GM23338 (cell line): ENCODE measurements around the gene GDA. TPM values are rescaled to one million over a fixed set of nuclear protein-coding genes. Genes with fewer than 3 reads are reported as not detected.

Source experiments
- ATAC-seq: fragments of 200-7000 bp; cut with Tn5 transposase; 3 replicates; pipeline ENCODE4 v1.9.1; 2020
- DNase-seq: peaks from one replicate; pipeline ENCODE4 v3.0.0-alpha.2; 2015; ENCODE audit warnings: low spot score
- H2AFZ ChIP-seq: fragments of 200-600 bp; sonication (generic); 2 replicates; pipeline ENCODE4 v1.8.0; 2016; ENCODE audit warnings: antibody characterized with exemption, mild to moderate bottlenecking, moderate library complexity
- H3F3A ChIP-seq: fragments of 200-600 bp; sonication (generic); replicated peaks from 2 replicates; pipeline ENCODE4 v1.8.0; 2017; ENCODE audit warnings: antibody characterized with exemption, mixed run types, low read depth
- H3K27ac ChIP-seq: fragments of 200-600 bp; sonication (generic); 2 replicates; pipeline ENCODE4 v1.6.1; 2016; ENCODE audit warnings: low read depth
- H3K27me3 ChIP-seq: fragments of 200-600 bp; sonication (generic); 2 replicates; pipeline ENCODE4 v1.8.0; 2016; ENCODE audit warnings: mild to moderate bottlenecking, mixed run types, moderate library complexity; ENCODE audit not compliant: insufficient read depth
- H3K36me3 ChIP-seq: fragments of 200-600 bp; sonication (generic); 2 replicates; pipeline ENCODE4 v1.8.0; 2016; ENCODE audit warnings: mild to moderate bottlenecking; ENCODE audit not compliant: insufficient read depth
- H3K4me1 ChIP-seq: fragments of 200-600 bp; sonication (generic); 2 replicates; pipeline ENCODE4 v1.8.0; 2016; ENCODE audit warnings: mild to moderate bottlenecking, moderate library complexity; ENCODE audit not compliant: insufficient read depth
- H3K4me2 ChIP-seq: fragments of 200-600 bp; sonication (generic); 2 replicates; pipeline ENCODE4 v1.7.1; 2017; ENCODE audit warnings: mixed run types
- H3K4me3 ChIP-seq: fragments of 200-600 bp; sonication (generic); 2 replicates; pipeline ENCODE4 v1.6.1; 2016; ENCODE audit warnings: mixed run types
- H3K79me2 ChIP-seq: fragments of 200-600 bp; sonication (generic); replicated peaks from 2 replicates; pipeline ENCODE4 v1.8.0; 2017; ENCODE audit warnings: mild to moderate bottlenecking; ENCODE audit not compliant: insufficient read depth
- H3K9me2 ChIP-seq: fragments of 200-600 bp; sonication (generic); 2 replicates; pipeline ENCODE4 v1.8.0; 2017; ENCODE audit not compliant: insufficient read depth
- H4K20me1 ChIP-seq: fragments of 200-600 bp; sonication (generic); replicated peaks from 2 replicates; pipeline ENCODE4 v1.8.0; 2017; ENCODE audit warnings: mild to moderate bottlenecking; ENCODE audit not compliant: insufficient read depth
- H3K27ac Mint-ChIP-seq: 2 replicates; pipeline ENCODE4 v1.8.0; 2020; ENCODE audit warnings: inconsistent platforms, mild to moderate bottlenecking, moderate library complexity, mixed read lengths
- H3K27me3 Mint-ChIP-seq: 3 replicates; pipeline ENCODE4 v1.8.0; 2022; ENCODE audit warnings: low read depth, mild to moderate bottlenecking, moderate library complexity, mixed read lengths, inconsistent platforms; ENCODE audit not compliant: insufficient read depth, poor library complexity
- H3K36me3 Mint-ChIP-seq: 3 replicates; pipeline ENCODE4 v1.8.0; 2021; ENCODE audit warnings: low read depth, mild to moderate bottlenecking, inconsistent platforms, moderate library complexity, mixed read lengths
- H3K4me1 Mint-ChIP-seq: 3 replicates; pipeline ENCODE4 v1.8.0; 2020; ENCODE audit warnings: mild to moderate bottlenecking, inconsistent platforms, mixed read lengths
- H3K4me3 Mint-ChIP-seq: 3 replicates; pipeline ENCODE4 v1.8.0; 2021; ENCODE audit warnings: moderate library complexity, mild to moderate bottlenecking, inconsistent platforms, mixed read lengths
- H3K9me3 Mint-ChIP-seq: 3 replicates; pipeline ENCODE4 v1.8.0; 2020; ENCODE audit warnings: moderate library complexity, mild to moderate bottlenecking, inconsistent platforms, mixed read lengths
- CREB1 ChIP-seq: fragments of 250-450 bp; sonication (Bioruptor Pico); IDR thresholded peaks from 2 replicates; pipeline ENCODE4 v1.5.0; 2020; ENCODE audit warnings: low read depth, mild to moderate bottlenecking, moderate library complexity
- CTCF ChIP-seq, 2 experiments: fragments of 200-600 bp in 1 of 2; sonication (generic) in 1 of 2; conservative IDR thresholded peaks; 2 replicates each; pipeline versions ENCODE4 v1.5.1 to v1.6.1; 2016 to 2017; ENCODE audit warnings: antibody characterized with exemption in 2 of 2, low read depth in 2 of 2, mild to moderate bottlenecking in 2 of 2, moderate library complexity in 1 of 2
- ETS1 ChIP-seq: IDR thresholded peaks from 2 replicates; pipeline ENCODE4 v1.6.1; 2016; ENCODE audit warnings: antibody characterized with exemption
- EZH2 ChIP-seq: fragments of 200-600 bp; sonication (generic); IDR thresholded peaks from one replicate; pipeline ENCODE4 v1.8.0; 2017; ENCODE audit warnings: antibody characterized with exemption, mild to moderate bottlenecking, low read depth; ENCODE audit not compliant: unreplicated experiment
- EZH2phosphoT487 ChIP-seq: fragments of 200-600 bp; sonication (generic); IDR thresholded peaks from one replicate; pipeline ENCODE4 v1.8.1; 2018; ENCODE audit warnings: antibody characterized with exemption; ENCODE audit not compliant: unreplicated experiment
- JUNB ChIP-seq: IDR thresholded peaks from one replicate; pipeline ENCODE4 v1.6.1; 2016; ENCODE audit warnings: antibody characterized with exemption; ENCODE audit not compliant: unreplicated experiment
- NANOG ChIP-seq: IDR thresholded peaks from 2 replicates; pipeline ENCODE4 v1.6.1; 2016; ENCODE audit warnings: antibody characterized with exemption, borderline replicate concordance
- POLR2AphosphoS5 ChIP-seq: IDR thresholded peaks from 2 replicates; pipeline ENCODE4 v1.6.1; 2016; ENCODE audit warnings: antibody characterized with exemption, low read depth
- STAT1 ChIP-seq: IDR thresholded peaks from one replicate; pipeline ENCODE4 v1.6.1; 2016; ENCODE audit warnings: antibody characterized with exemption; ENCODE audit not compliant: unreplicated experiment
- ZNF114 ChIP-seq: fragments of 250-450 bp; sonication (Bioruptor Pico); IDR thresholded peaks from 2 replicates; pipeline ENCODE4 v1.5.0; 2020; ENCODE audit warnings: mild to moderate bottlenecking, moderate library complexity
- ZNF331 ChIP-seq: fragments of 250-450 bp; sonication (Bioruptor Pico); IDR thresholded peaks from 2 replicates; pipeline ENCODE4 v1.5.0; 2020; ENCODE audit warnings: low read depth, mild to moderate bottlenecking, moderate library complexity
- ZNF462 ChIP-seq: fragments of 250-450 bp; sonication (Bioruptor Pico); IDR thresholded peaks from 2 replicates; pipeline ENCODE4 v1.5.0; 2020; ENCODE audit warnings: mild to moderate bottlenecking, moderate library complexity
- polyA plus RNA-seq: library from polyadenylated mRNA; unstranded; fragments of >200 nt; fragmentation: Nextera tagmentation; extraction: Ambion mirVana; gene quantifications from 2 replicates; pipeline ENCODE4 v1.2.1, GENCODE V29; 2016
- total RNA-seq: library from RNA; depleted of rRNA; stranded (reverse); fragments of >200 nt; shearing (Covaris generic); gene quantifications from 2 replicates; pipeline ENCODE4 v1.2.3, GENCODE V29; 2014
- TF ChIP-seq, protein P1 (sequence below): IDR thresholded peaks from one replicate; pipeline ENCODE4 v1.6.1; 2018; ENCODE audit warnings: antibody characterized with exemption; ENCODE audit not compliant: unreplicated experiment

Gene GDA
- total and polyA plus RNA-seq, 2 experiments from 2014 or later, result 4.0 to 5.8 TPM

DNA sequence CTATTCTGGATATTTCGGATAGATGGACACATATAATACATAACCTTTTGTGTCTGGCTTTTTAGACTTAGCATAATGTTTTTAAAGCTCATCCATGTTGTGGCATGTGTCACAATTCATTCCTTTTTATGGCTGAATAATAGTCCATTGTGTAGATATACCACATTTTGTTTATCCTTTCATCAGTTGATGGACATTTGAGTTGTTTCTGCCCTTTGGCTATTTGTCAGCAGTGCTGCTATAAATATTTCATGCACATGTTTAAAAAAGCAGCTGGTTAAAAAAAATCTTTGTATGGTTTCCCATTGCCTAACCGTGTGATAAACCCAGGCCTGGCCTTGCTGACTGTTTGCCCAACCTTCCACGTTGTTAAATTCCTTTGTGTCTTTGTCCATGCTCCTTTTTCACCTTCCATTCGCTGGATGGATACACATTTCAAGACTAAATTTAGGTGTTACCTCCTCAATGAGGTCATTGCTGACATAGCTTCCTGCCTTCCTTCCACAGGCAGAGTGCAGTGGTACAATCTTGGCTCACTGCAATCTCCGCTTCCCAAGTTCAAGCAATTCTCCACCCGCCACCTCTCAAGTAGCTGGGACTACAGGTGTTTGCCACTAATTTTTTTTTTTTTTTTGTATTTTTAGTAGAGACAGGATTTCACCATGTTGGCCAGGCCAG is 11.3 kb downstream of the GDA start:
- H3K9me2 ChIP-seq, result 0 out of 2 replicates have a peak, but pooled peaks cover 3% of the 10 kb centered on the region
- ATAC-seq (no peak), DNase-seq (no peak)
- H3K79me2 ChIP-seq, result no peaks in the 10 kb centered on the region
- no peaks in the 10 kb centered on the region for H3K27me3 ChIP-seq
- no peaks in the 10 kb centered on the region; the same call in 1 of the 2 replicates for H3K36me3 ChIP-seq
- Mint-ChIP-seq H3K4me1 (no peaks in the 10 kb centered on the region), H3K9me3 (no peaks in the 10 kb centered on the region; the same call in 1 of the 3 replicates), H3K4me3 (no peak overlapping the region), H3K27me3 (no peaks in the 10 kb centered on the region), H3K36me3 (no peaks in the 10 kb centered on the region; the same call in 2 of the 3 replicates), H3K27ac (no peak overlapping the region)
- no peaks in the 10 kb centered on the region for H3F3A ChIP-seq
- no peak overlapping the region for H3K4me3 ChIP-seq
- no peak overlapping the region for H3K4me2 ChIP-seq
- H2AFZ ChIP-seq, result no peak overlapping the region
- no peak overlapping the region for H3K27ac ChIP-seq
- H3K4me1 ChIP-seq, result no peaks in the 10 kb centered on the region
- TF ChIP-seq ZNF462 (CRISPR knock-in tag), result no peak
- TF ChIP-seq POLR2AphosphoS5, result no peak
- TF ChIP-seq STAT1, result no peak
- TF ChIP-seq ETS1, result no peak
- TF ChIP-seq, protein P1, sequence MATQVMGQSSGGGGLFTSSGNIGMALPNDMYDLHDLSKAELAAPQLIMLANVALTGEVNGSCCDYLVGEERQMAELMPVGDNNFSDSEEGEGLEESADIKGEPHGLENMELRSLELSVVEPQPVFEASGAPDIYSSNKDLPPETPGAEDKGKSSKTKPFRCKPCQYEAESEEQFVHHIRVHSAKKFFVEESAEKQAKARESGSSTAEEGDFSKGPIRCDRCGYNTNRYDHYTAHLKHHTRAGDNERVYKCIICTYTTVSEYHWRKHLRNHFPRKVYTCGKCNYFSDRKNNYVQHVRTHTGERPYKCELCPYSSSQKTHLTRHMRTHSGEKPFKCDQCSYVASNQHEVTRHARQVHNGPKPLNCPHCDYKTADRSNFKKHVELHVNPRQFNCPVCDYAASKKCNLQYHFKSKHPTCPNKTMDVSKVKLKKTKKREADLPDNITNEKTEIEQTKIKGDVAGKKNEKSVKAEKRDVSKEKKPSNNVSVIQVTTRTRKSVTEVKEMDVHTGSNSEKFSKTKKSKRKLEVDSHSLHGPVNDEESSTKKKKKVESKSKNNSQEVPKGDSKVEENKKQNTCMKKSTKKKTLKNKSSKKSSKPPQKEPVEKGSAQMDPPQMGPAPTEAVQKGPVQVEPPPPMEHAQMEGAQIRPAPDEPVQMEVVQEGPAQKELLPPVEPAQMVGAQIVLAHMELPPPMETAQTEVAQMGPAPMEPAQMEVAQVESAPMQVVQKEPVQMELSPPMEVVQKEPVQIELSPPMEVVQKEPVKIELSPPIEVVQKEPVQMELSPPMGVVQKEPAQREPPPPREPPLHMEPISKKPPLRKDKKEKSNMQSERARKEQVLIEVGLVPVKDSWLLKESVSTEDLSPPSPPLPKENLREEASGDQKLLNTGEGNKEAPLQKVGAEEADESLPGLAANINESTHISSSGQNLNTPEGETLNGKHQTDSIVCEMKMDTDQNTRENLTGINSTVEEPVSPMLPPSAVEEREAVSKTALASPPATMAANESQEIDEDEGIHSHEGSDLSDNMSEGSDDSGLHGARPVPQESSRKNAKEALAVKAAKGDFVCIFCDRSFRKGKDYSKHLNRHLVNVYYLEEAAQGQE, result no peak
- no peak for TF ChIP-seq CTCF (conservative IDR thresholded peaks at IDR 0.05; ENCODE audit: low read depth in 2 of 2)
- TF ChIP-seq NANOG, result no peak
- TF ChIP-seq JUNB, result no peak
- TF ChIP-seq EZH2, result no peak
- no peak for TF ChIP-seq ZNF331 (CRISPR knock-in tag)
- TF ChIP-seq ZNF114 (CRISPR knock-in tag), result no peak
- TF ChIP-seq EZH2phosphoT487, result no peak
- no peak for TF ChIP-seq CREB1 (CRISPR knock-in tag)
- H4K20me1 ChIP-seq, result no peaks in the 10 kb centered on the region
